K562 (cell line): ENCODE data around the gene ZNF563. TPM values are rescaled to one million over a fixed set of nuclear protein-coding genes. Genes with fewer than 3 reads are reported as not detected.

Experiments used
- CHCHD3 ChIP-seq: fragments of 250-450 bp; sonication (Bioruptor Pico); IDR thresholded peaks from 2 replicates; pipeline ENCODE4 v2.1.2; 2022; ENCODE audit warnings: mild to moderate bottlenecking
- CREBBP ChIP-seq: IDR thresholded peaks from one replicate; pipeline ENCODE4 v1.6.1; 2012; ENCODE audit warnings: low read depth, mild to moderate bottlenecking, control low read depth, inconsistent platforms, low read length
- DDX20 ChIP-seq: fragments of 450-650 bp; IDR thresholded peaks from 2 replicates; pipeline ENCODE4 v1.6.1; 2016; ENCODE audit warnings: missing genetic modification characterization, low read depth, mild to moderate bottlenecking, missing compliant biosample characterization, moderate library complexity
- DEAF1 ChIP-seq: fragments of 450-650 bp; formaldehyde crosslinking; IDR thresholded peaks from 2 replicates; pipeline ENCODE4 v1.4.0; 2020; ENCODE audit warnings: mild to moderate bottlenecking, moderate library complexity
- E2F3 ChIP-seq: fragments of 250-450 bp; sonication (Bioruptor Pico); IDR thresholded peaks from 2 replicates; pipeline ENCODE4 v1.4.0; 2020; ENCODE audit warnings: mild to moderate bottlenecking
- ETS1 ChIP-seq: conservative IDR thresholded peaks from 2 replicates; pipeline ENCODE4 v1.6.1; 2011; ENCODE audit warnings: low read depth, mild to moderate bottlenecking, low read length; ENCODE audit not compliant: control insufficient read depth
- GABPA ChIP-seq: fragments of 200-800 bp; sonication (Bioruptor generic); conservative IDR thresholded peaks from 2 replicates; pipeline ENCODE4 v1.6.1; 2016; ENCODE audit warnings: low read depth, missing genetic modification characterization, missing compliant biosample characterization
- HDAC1 ChIP-seq, 2 experiments: fragments of 450-650 bp; IDR thresholded peaks; 2 replicates each; pipeline ENCODE4 v1.6.1; 2016 to 2017; ENCODE audit warnings: inconsistent platforms in 1 of 2, mild to moderate bottlenecking in 1 of 2, moderate library complexity in 1 of 2
- HMGN3 ChIP-seq: IDR thresholded peaks from 2 replicates; pipeline ENCODE4 v1.6.1; 2011; ENCODE audit warnings: borderline replicate concordance, low read depth, mild to moderate bottlenecking, mixed read lengths, low read length; ENCODE audit not compliant: insufficient read length; ENCODE audit errors: extremely low read depth
- HNRNPH1 ChIP-seq: fragments of 200-400 bp; formaldehyde crosslinking; optimal IDR thresholded peaks from 2 replicates; pipeline ENCODE3; 2017; ENCODE audit warnings: low read depth, mild to moderate bottlenecking, low read length, moderate library complexity
- MEF2D ChIP-seq: conservative IDR thresholded peaks from 2 replicates; pipeline ENCODE4 v1.6.1; 2016; ENCODE audit warnings: low read depth, missing genetic modification characterization, missing compliant biosample characterization
- MLX ChIP-seq, 2 experiments: fragments of 450-650 bp in 1 of 2; sonication (generic) in 1 of 2; formaldehyde crosslinking; conservative IDR thresholded peaks; 2 replicates each; pipeline versions ENCODE4 v1.4.0 to v1.8.1; 2020 to 2022; ENCODE audit warnings: mild to moderate bottlenecking in 1 of 2, missing genetic modification reagents in 1 of 2
- NFRKB ChIP-seq: fragments of 450-650 bp; IDR thresholded peaks from 2 replicates; pipeline ENCODE4 v1.6.1; 2016; ENCODE audit warnings: low read depth
- POLR3G ChIP-seq: IDR thresholded peaks from 2 replicates; pipeline ENCODE4 v1.6.1; 2011; ENCODE audit not compliant: insufficient read length, insufficient replicate concordance; ENCODE audit errors: extremely low read depth
- SLC30A9 ChIP-seq: fragments of 250-450 bp; sonication (Bioruptor Pico); IDR thresholded peaks from 2 replicates; pipeline ENCODE4 v1.8.0; 2022; ENCODE audit warnings: mild to moderate bottlenecking, moderate library complexity
- SMAD4 ChIP-seq: fragments of 250-450 bp; sonication (Bioruptor Pico); conservative IDR thresholded peaks from 2 replicates; pipeline ENCODE4 v1.8.0; 2021; ENCODE audit warnings: inconsistent platforms, mild to moderate bottlenecking, moderate library complexity
- ZC3H4 ChIP-seq: sonication (generic); formaldehyde crosslinking; IDR thresholded peaks from 2 replicates; pipeline ENCODE4 v1.9.0; 2021; ENCODE audit warnings: missing genetic modification reagents, borderline replicate concordance
- ZMIZ1 ChIP-seq, 2 experiments: fragments of 150-350 bp in 1 of 2; IDR thresholded peaks; 2 replicates each; pipeline ENCODE4 v1.6.1; 2012 to 2016; ENCODE audit warnings: low read depth in 2 of 2, low read length in 2 of 2, mild to moderate bottlenecking in 1 of 2, moderate library complexity in 1 of 2
- ZNF311 ChIP-seq: fragments of 250-450 bp; sonication (Bioruptor Pico); IDR thresholded peaks from 2 replicates; pipeline ENCODE4 v1.4.0; 2020; ENCODE audit warnings: mild to moderate bottlenecking, moderate library complexity
- polyA plus RNA-seq, 8 experiments: library from polyadenylated mRNA; depleted of rRNA in 4 of 8; stranded (reverse) in 5 of 8; unstranded in 3 of 8; fragments of >200 nt; fragmentation: Nextera tagmentation in 2 of 8; fragmentation: Illumina TruSeq in 1 of 8; extraction: Ambion mirVana in 2 of 8; extraction: Trizol in 1 of 8; gene quantifications; 2 replicates each; pipeline versions ENCODE4 v1.2.1 to v1.2.3, GENCODE V29; 2011 to 2014; ENCODE audit warnings: inconsistent platforms in 1 of 8, missing spikeins in 1 of 8
- total RNA-seq, 7 experiments: library from RNA; depleted of rRNA in 6 of 7; stranded (reverse); fragments of >200 nt in 6 of 7; fragmentation: Illumina TruSeq in 2 of 7; extraction: Trizol in 2 of 7; gene quantifications; 2 replicates each; pipeline versions ENCODE4 v1.2.1 to v1.2.3, GENCODE V29; 2011 to 2021; ENCODE audit warnings: low replicate concordance in 1 of 7

The ZNF563 gene
- total and polyA plus RNA-seq, 9 of the 15 experiments (the other 6 are each of a cell fraction or from before 2014, with no cell fraction given) = 0.37 to 2.9 (median 0.74) TPM

- TF ChIP-seq CHCHD3 = 0 out of 2 replicates have a peak, but pooled peaks have one; percentile 16
- TF ChIP-seq NFRKB = 0 out of 2 replicates have a peak, but pooled peaks have one; percentile 19
- peak in 1 of 2 experiments; percentile 55; a peak in 1 of 4 replicates for TF ChIP-seq HDAC1 (IDR thresholded peaks at IDR 0.05)
- TF ChIP-seq E2F3 (CRISPR knock-in tag) = no peak
- TF ChIP-seq SMAD4 (CRISPR knock-in tag) = no peak
- no peak for TF ChIP-seq ETS1
- TF ChIP-seq GABPA (tag) = peak; percentile 84
- TF ChIP-seq HNRNPH1 = no peak
- no peak for TF ChIP-seq POLR3G
- TF ChIP-seq HMGN3 = peak; percentile 50
- no peak for TF ChIP-seq DDX20 (tag)
- TF ChIP-seq MEF2D (tag) = no peak
- TF ChIP-seq ZC3H4 = no peak
- TF ChIP-seq MLX (CRISPR knock-in tag; conservative IDR thresholded peaks at IDR 0.05) = 0 out of 4 replicates have a peak, but pooled peaks of 1 of the 2 experiments have one; percentile 24
- TF ChIP-seq DEAF1 (CRISPR knock-in tag) = no peak
- TF ChIP-seq ZNF311 (CRISPR knock-in tag) = no peak
- no peak for TF ChIP-seq CREBBP
- no peak for TF ChIP-seq SLC30A9 (CRISPR knock-in tag)
- TF ChIP-seq ZMIZ1 (IDR thresholded peaks at IDR 0.05; ENCODE audit: low read depth in 2 of 2, low read length in 2 of 2) = no peak
Observed at GRCh38 chr19:12294249-12295158, 38.9 kb downstream of the ZNF563 start, which contains the start of gene ZNF44 (continued).
